ENCODE data around the gene UMODL1.

- no peak for TF ChIP-seq POLR2A (IDR thresholded peaks at IDR 0.05)
- TF ChIP-seq CTCF (IDR thresholded peaks at IDR 0.05 in 8 of 11, conservative IDR thresholded peaks at IDR 0.05 in 3 of 11) = no peak
These were observed 9.6 kb downstream of the UMODL1 start for GRCh38 chr21:42080788-42081083.
